ENCODE results near the gene ALDH3B1.

ALDH3B1 gene

GRCh38 chr11:68030318-68031143 is 20.4 kb downstream of the ALDH3B1 start, which contains the start of gene NDUFS8:
Gene NDUFS8, plus strand, starts transcription at chr11:68030681. Its CDS starts 1,471 bp downstream, at chr11:68032152.
- peak within 1 kb of the TSS; percentile 80 for H3K27ac ChIP-seq

GRCh38 chr11:68031144-68031464 is 21.0 kb downstream of the ALDH3B1 start:
- TF ChIP-seq ZFX (IDR thresholded peaks at IDR 0.05; ENCODE audit: borderline replicate concordance) (no peak), CTCF (IDR thresholded peaks at IDR 0.05) (no peak)
- peak overlapping the region; percentile 80 for H3K27ac ChIP-seq

More at GRCh38 chr11:68030318-68031143, 20.4 kb downstream of the ALDH3B1 start, which contains the start of gene NDUFS8:
- no peak for TF ChIP-seq CTCF (IDR thresholded peaks at IDR 0.05)
- TF ChIP-seq ZFX (IDR thresholded peaks at IDR 0.05; ENCODE audit: borderline replicate concordance) = no peak

DNA sequence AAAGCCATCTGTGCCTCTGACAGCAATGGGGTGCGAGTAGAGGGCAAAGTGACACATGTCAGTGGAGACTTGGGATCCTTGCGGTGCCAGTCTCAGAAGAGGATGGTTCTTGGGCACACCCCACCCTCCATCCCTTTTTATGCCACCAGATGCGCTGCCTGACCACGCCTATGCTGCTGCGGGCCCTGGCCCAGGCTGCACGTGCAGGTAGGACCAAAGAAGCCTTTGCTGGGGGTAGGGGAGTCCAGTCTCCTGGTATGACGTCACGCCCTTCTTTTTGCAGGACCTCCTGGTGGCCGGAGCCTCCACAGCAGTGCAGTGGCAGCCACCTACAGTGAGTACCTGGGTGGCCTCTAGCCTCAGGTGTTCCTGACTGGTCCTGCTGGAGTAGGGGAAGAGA is 21.9 kb downstream of the ALDH3B1 start:
- TF ChIP-seq CTCF (IDR thresholded peaks at IDR 0.05) = no peak
- no peak for TF ChIP-seq ZFX (IDR thresholded peaks at IDR 0.05; ENCODE audit: borderline replicate concordance)
- peak overlapping the region; percentile 80; the same call in 1 of the 2 replicates for H3K27ac ChIP-seq

DNA sequence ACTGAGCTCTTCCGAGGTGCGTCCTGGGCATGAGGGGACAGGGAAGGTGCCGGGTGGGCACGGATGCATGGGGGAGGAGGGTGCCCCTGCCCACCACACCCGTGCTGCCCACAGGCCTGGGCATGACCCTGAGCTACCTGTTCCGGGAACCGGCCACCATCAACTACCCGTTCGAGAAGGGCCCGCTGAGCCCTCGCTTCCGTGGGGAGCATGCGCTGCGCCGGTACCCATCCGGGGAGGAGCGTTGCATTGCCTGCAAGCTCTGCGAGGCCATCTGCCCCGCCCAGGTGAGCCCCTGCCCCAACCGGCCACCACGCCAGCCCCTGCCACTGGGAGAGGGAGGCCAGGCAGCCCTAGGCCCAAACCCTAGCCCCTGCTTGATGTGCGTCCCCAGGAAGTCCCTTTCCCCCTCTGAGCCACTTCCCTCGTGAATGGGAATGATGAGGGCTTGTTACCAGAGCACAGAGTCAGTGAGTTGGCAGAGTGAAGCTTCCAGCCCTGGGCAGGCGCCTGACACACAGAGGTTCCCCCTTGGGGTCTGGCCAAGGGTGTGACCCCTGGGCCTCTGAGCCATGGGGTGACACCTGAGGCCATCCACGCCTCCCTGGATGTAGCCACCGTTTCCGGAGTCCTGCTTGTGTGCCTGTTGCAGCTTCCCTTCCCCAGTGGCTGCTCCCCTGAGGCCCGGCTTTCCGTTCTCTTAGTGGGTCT is 23.0 kb downstream of the ALDH3B1 start:
- H3K27ac ChIP-seq = no peak overlapping the region
- TF ChIP-seq ZFX (IDR thresholded peaks at IDR 0.05; ENCODE audit: borderline replicate concordance) = no peak
- TF ChIP-seq CTCF (IDR thresholded peaks at IDR 0.05) = no peak

DNA sequence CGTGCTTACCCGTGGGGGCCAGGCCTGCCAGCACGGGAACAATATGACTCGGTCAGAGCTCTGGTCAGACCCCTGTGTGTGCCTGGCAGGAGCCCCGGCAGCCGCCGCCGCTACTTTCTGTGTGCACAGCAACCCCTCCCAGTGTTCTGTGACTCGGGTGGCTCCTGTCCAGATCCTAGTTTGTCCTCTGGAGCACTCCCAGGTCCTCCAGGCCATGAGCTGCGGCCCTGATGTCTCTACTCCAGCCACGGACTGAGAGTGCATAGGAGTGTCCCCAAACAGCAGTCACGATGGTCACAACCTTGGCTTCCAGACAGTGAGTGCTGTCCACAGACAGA is 23.6 kb downstream of the ALDH3B1 start:
- TF ChIP-seq ZFX (IDR thresholded peaks at IDR 0.05; ENCODE audit: borderline replicate concordance) (no peak), CTCF (IDR thresholded peaks at IDR 0.05) (no peak)

GRCh38 chr11:68035266-68035876 is 25.2 kb downstream of the ALDH3B1 start:
- H3K27ac ChIP-seq = peak overlapping the region; percentile 13; the same call in 1 of the 2 replicates
- no peak for TF ChIP-seq ZFX (IDR thresholded peaks at IDR 0.05; ENCODE audit: borderline replicate concordance)
- no peak for TF ChIP-seq CTCF (IDR thresholded peaks at IDR 0.05)

More for the DNA sequence above, 23.6 kb downstream of the ALDH3B1 start:
- H3K27ac ChIP-seq = no peak overlapping the region
